Measurements from ENCODE around the gene PTPRU.
"Not testable (repeated sequence)": the region's sequence is repeated elsewhere in the genome, so short reads cannot be mapped to it uniquely, and the experiment has no call there.

PTPRU gene

GRCh38 chr1:29235955-29236711 lies at the start of gene PTPRU:
PTPRU (plus strand) TSS chr1:29236522; CDS start chr1:29236645, 123 bp downstream.
- peak; percentile 87 for DNase-seq

GRCh38 chr1:29186707-29187106 lies 49.6 kb upstream of the PTPRU start:
- DNase-seq, result no peak

- no peak for DNase-seq
Measured at GRCh38 chr1:29190718-29191117, 45.6 kb upstream of the PTPRU start.

- DNase-seq, result no peak
Measured at GRCh38 chr1:29193879-29194455, 42.4 kb upstream of the PTPRU start.

GRCh38 chr1:29195881-29196291 lies 40.4 kb upstream of the PTPRU start:
- no peak for DNase-seq

- DNase-seq, result no peak
Measured at GRCh38 chr1:29196863-29197589, 39.3 kb upstream of the PTPRU start.

- peak; percentile 34 for DNase-seq
Measured at GRCh38 chr1:29197590-29197924, 38.8 kb upstream of the PTPRU start.

- no peak for DNase-seq
Measured at GRCh38 chr1:29197993-29198392, 38.3 kb upstream of the PTPRU start.

GRCh38 chr1:29200906-29201594 lies 35.3 kb upstream of the PTPRU start:
- DNase-seq, result no peak

- no peak for DNase-seq
Measured at GRCh38 chr1:29201595-29202051, 34.7 kb upstream of the PTPRU start.

- no peak for DNase-seq
Measured at GRCh38 chr1:29202053-29202452, 34.3 kb upstream of the PTPRU start.

GRCh38 chr1:29202584-29203340 lies 33.6 kb upstream of the PTPRU start:
- peak; percentile 94 for DNase-seq

- no peak for DNase-seq
Measured at GRCh38 chr1:29208442-29208841, 27.9 kb upstream of the PTPRU start.

GRCh38 chr1:29209173-29209572 lies 27.1 kb upstream of the PTPRU start:
- DNase-seq, result no peak

- no peak for DNase-seq
Measured at GRCh38 chr1:29210278-29211085, 25.8 kb upstream of the PTPRU start.

- no peak for DNase-seq
Measured at GRCh38 chr1:29211086-29212030, 25.0 kb upstream of the PTPRU start.

GRCh38 chr1:29213055-29213454 lies 23.3 kb upstream of the PTPRU start:
- DNase-seq, result no peak

- DNase-seq, result no peak
Measured at GRCh38 chr1:29217633-29218032, 18.7 kb upstream of the PTPRU start.

GRCh38 chr1:29218223-29218622 lies 18.1 kb upstream of the PTPRU start:
- DNase-seq, result no peak

GRCh38 chr1:29221296-29221695 lies 15.0 kb upstream of the PTPRU start:
- DNase-seq, result no peak

GRCh38 chr1:29222260-29222659 lies 14.1 kb upstream of the PTPRU start:
- not testable (repeated sequence) for DNase-seq
